GM12801 (cell line): ENCODE results near the gene ARID2.

Source experiments
- TF ChIP-seq, protein P1 (sequence below): IDR thresholded peaks from one replicate; pipeline ENCODE4 v1.5.1; 2011; ENCODE audit warnings: control low read depth; ENCODE audit not compliant: insufficient read length; ENCODE audit errors: extremely low read depth

ARID2 gene

DNA sequence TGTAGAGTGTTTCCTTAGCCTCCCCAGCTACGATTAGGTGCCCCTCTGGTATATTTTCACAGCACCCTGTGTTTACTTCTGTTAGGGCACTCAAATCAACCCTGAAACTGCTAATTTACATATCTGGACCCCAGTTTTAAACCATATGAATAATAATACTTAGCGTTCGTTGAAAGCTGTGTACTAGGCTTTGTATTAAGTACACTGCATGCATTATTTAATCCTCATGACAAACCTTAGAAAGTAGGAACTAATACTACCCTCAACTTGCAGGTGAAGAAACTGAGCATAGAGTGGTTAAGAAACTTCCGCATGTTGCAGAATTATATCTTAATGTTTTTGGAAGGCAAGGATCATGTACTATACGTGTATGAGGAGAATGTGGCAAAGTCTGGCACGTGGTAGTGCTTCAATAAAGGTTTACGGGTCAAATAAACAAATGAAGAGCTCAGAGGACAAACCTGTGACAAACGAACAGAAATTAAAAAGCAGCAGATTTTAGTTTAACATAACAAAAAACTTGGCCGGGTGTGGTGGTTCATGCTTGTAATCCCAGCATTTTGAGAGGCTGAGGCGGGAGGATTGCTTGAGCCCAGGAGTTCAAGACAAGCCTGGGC lies 22.2 kb upstream of the ARID2 start:
- TF ChIP-seq, protein P1, sequence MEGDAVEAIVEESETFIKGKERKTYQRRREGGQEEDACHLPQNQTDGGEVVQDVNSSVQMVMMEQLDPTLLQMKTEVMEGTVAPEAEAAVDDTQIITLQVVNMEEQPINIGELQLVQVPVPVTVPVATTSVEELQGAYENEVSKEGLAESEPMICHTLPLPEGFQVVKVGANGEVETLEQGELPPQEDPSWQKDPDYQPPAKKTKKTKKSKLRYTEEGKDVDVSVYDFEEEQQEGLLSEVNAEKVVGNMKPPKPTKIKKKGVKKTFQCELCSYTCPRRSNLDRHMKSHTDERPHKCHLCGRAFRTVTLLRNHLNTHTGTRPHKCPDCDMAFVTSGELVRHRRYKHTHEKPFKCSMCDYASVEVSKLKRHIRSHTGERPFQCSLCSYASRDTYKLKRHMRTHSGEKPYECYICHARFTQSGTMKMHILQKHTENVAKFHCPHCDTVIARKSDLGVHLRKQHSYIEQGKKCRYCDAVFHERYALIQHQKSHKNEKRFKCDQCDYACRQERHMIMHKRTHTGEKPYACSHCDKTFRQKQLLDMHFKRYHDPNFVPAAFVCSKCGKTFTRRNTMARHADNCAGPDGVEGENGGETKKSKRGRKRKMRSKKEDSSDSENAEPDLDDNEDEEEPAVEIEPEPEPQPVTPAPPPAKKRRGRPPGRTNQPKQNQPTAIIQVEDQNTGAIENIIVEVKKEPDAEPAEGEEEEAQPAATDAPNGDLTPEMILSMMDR, result no peak

DNA sequence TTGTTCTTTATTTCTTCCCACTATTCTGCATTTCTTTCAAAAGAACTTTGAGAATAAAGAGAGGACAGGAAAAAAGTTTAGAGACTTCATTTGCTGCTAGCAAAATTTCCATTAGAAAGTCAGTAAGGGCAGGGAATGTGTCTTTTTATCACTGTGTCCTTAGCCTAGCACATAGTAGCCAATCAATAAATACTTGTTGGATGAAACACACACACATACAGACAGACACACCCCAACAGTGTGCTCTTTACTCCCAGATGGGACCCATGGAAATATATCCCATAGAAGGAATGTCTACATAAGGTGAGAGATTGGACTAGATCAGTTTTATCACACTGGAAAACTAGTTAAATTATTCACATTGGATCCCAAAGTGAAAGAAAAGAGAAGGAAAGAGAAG lies 21.1 kb upstream of the ARID2 start:
- TF ChIP-seq, protein P1, result no peak

DNA sequence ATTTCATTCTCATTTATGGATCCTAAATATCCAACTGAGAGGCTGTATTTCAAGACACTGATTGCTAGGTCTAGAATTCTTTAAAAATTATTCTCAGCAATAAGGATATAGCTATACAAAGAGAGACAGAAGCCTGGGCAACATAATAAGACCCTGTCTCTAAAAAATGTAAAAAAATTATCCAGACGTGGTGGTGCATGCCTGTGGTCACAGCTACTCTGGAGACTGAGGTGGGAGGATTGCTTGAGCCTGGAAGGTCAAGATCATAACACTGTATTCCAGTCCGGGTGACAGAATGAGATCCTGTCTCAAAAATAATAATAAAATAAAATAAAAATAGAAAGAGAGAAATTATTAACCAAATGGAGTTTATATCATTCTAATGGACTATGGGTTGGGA lies 20.6 kb upstream of the ARID2 start:
- TF ChIP-seq, protein P1, result no peak

DNA sequence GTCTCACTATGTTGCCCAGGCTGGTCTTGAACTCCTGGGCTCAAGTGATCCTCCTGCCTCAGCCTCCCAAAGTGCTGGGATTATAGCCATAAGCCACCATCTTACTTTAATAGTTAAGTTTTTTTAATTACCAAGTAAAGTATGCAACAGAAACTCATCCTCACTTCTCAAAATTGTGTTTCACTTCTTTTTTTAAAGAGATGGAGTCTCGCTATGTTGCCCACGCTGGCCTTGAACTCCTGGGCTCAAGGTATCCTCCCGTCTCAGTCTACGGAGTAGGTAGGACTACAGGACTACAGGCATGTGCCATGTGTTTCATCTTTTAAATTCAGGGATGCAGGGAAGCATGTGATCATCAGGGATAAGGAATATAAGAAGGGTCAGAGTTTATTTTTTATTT lies 17.2 kb upstream of the ARID2 start:
- TF ChIP-seq, protein P1, result no peak

DNA sequence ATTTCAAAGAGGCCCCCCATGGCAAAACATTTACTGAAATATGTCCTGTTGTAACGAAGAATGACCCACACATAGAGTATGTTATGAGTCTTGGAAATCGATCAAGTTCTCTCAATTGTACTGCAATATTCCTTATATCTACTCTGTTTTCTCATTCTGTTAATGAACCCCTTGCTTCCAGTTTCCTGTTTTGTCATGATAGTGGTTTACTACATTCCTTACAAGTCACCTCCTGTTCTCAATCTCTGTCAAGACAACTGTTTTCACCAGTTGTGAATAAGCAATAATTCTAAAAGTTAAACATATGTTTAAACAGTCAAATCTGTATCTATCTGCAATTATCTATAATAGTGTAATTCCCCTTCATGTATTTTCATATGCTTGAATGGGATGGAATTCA lies 16.4 kb upstream of the ARID2 start:
- TF ChIP-seq, protein P1, result no peak

DNA sequence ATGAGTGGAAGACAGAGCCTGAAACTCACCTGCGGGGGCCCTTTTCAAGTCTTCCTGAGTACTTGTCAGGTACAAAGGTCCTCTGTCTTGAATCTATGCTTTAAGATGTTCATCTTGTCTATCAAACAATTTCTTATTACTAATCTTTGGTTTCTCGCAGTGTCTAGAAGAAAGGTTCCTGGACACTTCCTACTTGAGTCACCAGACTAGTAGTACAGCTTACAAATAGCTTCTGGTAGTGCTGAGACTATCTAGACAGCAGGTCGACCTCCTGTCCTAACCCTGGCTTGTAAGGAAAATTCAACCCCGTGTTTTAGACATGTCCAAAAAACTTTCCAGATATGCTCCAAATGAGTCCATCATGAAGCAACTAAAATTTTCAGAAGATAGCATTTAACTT lies 11.2 kb upstream of the ARID2 start:
- TF ChIP-seq, protein P1, result no peak

DNA sequence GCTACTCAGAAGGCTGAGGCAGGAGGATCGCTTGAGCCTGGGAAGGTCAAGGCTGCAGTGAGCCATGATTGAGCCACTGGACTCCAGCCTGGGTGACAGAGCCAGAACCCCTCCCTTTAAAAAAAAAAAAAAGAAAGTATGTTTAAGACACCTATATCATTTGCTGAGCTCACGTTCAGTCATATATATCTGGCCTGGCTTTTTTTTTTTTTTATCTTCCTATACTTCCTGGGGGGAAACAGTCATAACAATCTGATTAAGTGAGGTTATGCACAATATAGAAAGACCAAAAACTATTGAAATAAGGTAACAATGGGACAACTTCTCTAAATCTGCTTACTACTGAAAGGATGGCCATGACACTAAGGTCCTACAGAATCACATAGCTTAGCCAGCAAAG lies 9.4 kb upstream of the ARID2 start:
- TF ChIP-seq, protein P1, result no peak
